Measurements from ENCODE around the gene IDUA.

IDUA gene

GRCh38 chr4:1018147-1019020 lies 31.5 kb downstream of the IDUA start:
- DNase-seq: no peak

GRCh38 chr4:1019320-1019719 lies 32.5 kb downstream of the IDUA start:
- no peak for DNase-seq

GRCh38 chr4:1019729-1020470 lies 33.1 kb downstream of the IDUA start:
- peak; percentile 50 for DNase-seq

- no peak for DNase-seq
Measured at GRCh38 chr4:1021386-1022050, 34.7 kb downstream of the IDUA start.

GRCh38 chr4:1022051-1022738 lies 35.4 kb downstream of the IDUA start:
- DNase-seq: no peak

- DNase-seq: no peak
Measured at GRCh38 chr4:1022739-1023066, 35.9 kb downstream of the IDUA start.

- DNase-seq: no peak
Measured at GRCh38 chr4:1023075-1023640, 36.3 kb downstream of the IDUA start.

GRCh38 chr4:1023895-1024740 lies 37.3 kb downstream of the IDUA start:
- DNase-seq: no peak

- DNase-seq: no peak
Measured at GRCh38 chr4:1024882-1025545, 38.2 kb downstream of the IDUA start.

- peak; percentile 59 for DNase-seq
Measured at GRCh38 chr4:1026115-1026514, 39.3 kb downstream of the IDUA start.

GRCh38 chr4:1027219-1027914 lies 40.5 kb downstream of the IDUA start:
- DNase-seq: no peak

- DNase-seq: no peak
Measured at GRCh38 chr4:1027915-1028238, 41.0 kb downstream of the IDUA start.

GRCh38 chr4:1028574-1029220 lies 41.9 kb downstream of the IDUA start:
- DNase-seq: no peak

GRCh38 chr4:1029529-1029928 lies 42.7 kb downstream of the IDUA start:
- peak; percentile 84 for DNase-seq

GRCh38 chr4:1030031-1030430 lies 43.2 kb downstream of the IDUA start:
- DNase-seq: peak; percentile 28

- DNase-seq: peak; percentile 36
Measured at GRCh38 chr4:1030559-1030958, 43.7 kb downstream of the IDUA start.

GRCh38 chr4:1031346-1031745 lies 44.5 kb downstream of the IDUA start:
- DNase-seq: no peak

- DNase-seq: peak; percentile 41
Measured at GRCh38 chr4:1031956-1032795, 45.3 kb downstream of the IDUA start.

GRCh38 chr4:1032861-1033260 lies 46.0 kb downstream of the IDUA start:
- DNase-seq: no peak

Data from hematopoietic multipotent progenitor cell treated with erythropoietin and hydrocortisone succinate and interleukin-3 and kit ligand, for 4 days (in vitro differentiated cells).